ENCODE results near the gene DMRTC2.

DMRTC2 gene

GRCh38 chr19:41844601-41845000 is 241 bp upstream of the DMRTC2 start, which contains the start of gene LYPD4:
Gene LYPD4, minus strand, starts transcription at chr19:41844683. Its CDS starts 5,398 bp downstream, at chr19:41839285.
- no peak for DNase-seq (ENCODE audit: low read depth)
- TF ChIP-seq CTCF (conservative IDR thresholded peaks at IDR 0.05; ENCODE audit: low read depth, low read length) = no peak

GRCh38 chr19:41845051-41845590 is 279 bp downstream of the DMRTC2 start:
- no peak overlapping the region for H3K4me3 ChIP-seq (ENCODE audit: low read length)
- DNase-seq (ENCODE audit: low read depth) = no peak
- no peak for TF ChIP-seq CTCF (conservative IDR thresholded peaks at IDR 0.05; ENCODE audit: low read depth, low read length)

More at GRCh38 chr19:41844601-41845000, 241 bp upstream of the DMRTC2 start, which contains the start of gene LYPD4:
- H3K4me3 ChIP-seq (ENCODE audit: low read length) = no peak within 1 kb of the TSS

- no peak overlapping the region for H3K4me3 ChIP-seq (ENCODE audit: low read length)
- TF ChIP-seq CTCF (conservative IDR thresholded peaks at IDR 0.05; ENCODE audit: low read depth, low read length) = no peak
- DNase-seq (ENCODE audit: low read depth) = no peak
Measured at GRCh38 chr19:41847351-41848105, 2.7 kb downstream of the DMRTC2 start.

GRCh38 chr19:41848666-41849065 is 3.8 kb downstream of the DMRTC2 start:
- no peak for TF ChIP-seq CTCF (conservative IDR thresholded peaks at IDR 0.05; ENCODE audit: low read depth, low read length)
- DNase-seq (ENCODE audit: low read depth) = no peak
- H3K4me3 ChIP-seq (ENCODE audit: low read length) = no peak overlapping the region

- TF ChIP-seq CTCF (conservative IDR thresholded peaks at IDR 0.05; ENCODE audit: low read depth, low read length) = no peak
- DNase-seq (ENCODE audit: low read depth) = no peak
- H3K4me3 ChIP-seq (ENCODE audit: low read length) = no peak overlapping the region
Measured at GRCh38 chr19:41849067-41849466, 4.2 kb downstream of the DMRTC2 start.

- TF ChIP-seq CTCF (conservative IDR thresholded peaks at IDR 0.05; ENCODE audit: low read depth, low read length) = no peak
- H3K4me3 ChIP-seq (ENCODE audit: low read length) = no peak overlapping the region
- no peak for DNase-seq (ENCODE audit: low read depth)
Measured at GRCh38 chr19:41850381-41850780, 5.5 kb downstream of the DMRTC2 start.

GRCh38 chr19:41851456-41851855 is 6.6 kb downstream of the DMRTC2 start:
- H3K4me3 ChIP-seq (ENCODE audit: low read length) = no peak overlapping the region
- no peak for DNase-seq (ENCODE audit: low read depth)
- TF ChIP-seq CTCF (conservative IDR thresholded peaks at IDR 0.05; ENCODE audit: low read depth, low read length) = no peak
